ENCODE measurements around the gene FRAS1.
A peak's percentile ranks its signal among the peaks of the same experiment; 100 is the strongest.

The FRAS1 gene

DNA sequence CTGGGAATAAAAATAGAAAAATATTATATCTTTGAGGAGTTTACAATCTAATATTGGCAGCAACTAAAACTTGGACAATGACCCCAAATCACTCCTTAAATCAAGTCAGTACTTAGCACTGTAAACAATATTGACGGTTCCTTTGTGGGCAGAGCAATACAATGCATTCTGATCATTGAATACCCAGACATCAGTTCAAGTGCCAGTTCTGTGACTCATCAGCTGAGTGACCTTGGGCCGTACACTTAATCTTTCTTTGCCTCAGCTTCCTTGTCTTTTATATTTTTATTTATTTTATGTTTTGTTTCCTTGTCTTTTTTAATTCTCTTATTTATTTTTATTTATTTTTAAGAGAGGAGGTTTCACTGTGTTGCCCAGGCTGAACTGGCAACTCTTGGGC is 382.2 kb downstream of the FRAS1 start:
- no peak for DNase-seq
- Histone ChIP-seq H3K9me3 (ENCODE audit: control extremely low read depth in 1 of 5, control insufficient read depth in 4 of 5, insufficient read depth in 2 of 5, low read depth in 1 of 5, low read length in 4 of 5) (no peaks in the 10 kb centered on the region), H3K27me3 (replicated peaks in 2 of 5; ENCODE audit: control insufficient read depth in 4 of 5, insufficient read depth in 5 of 5, low read length in 4 of 5) (peaks cover 0 to 2% (median 0%) of the 10 kb centered on the region in 5 experiments), H3K4me1 (ENCODE audit: control extremely low read depth in 1 of 4, control insufficient read depth in 4 of 4, insufficient read depth in 4 of 4, low read length in 3 of 4) (no peaks in the 10 kb centered on the region), H3K4me3 (ENCODE audit: control insufficient read depth in 1 of 7, extremely low read depth in 1 of 7, insufficient read depth in 4 of 7, low read depth in 2 of 7, low read length in 6 of 7) (no peak overlapping the region), H3K27ac (ENCODE audit: insufficient read depth in 1 of 2, low read depth in 1 of 2, low read length in 2 of 2, poor library complexity in 1 of 2, severe bottlenecking in 2 of 2) (no peak overlapping the region), H3K36me3 (ENCODE audit: control insufficient read depth in 4 of 4, insufficient read depth in 4 of 4, low read length in 3 of 4) (no peaks in the 10 kb centered on the region)
- CTCF ChIA-PET, result no interaction called here
- no CpG with 5 or more reads among the region's 2 CpGs for WGBS (ENCODE audit: insufficient coverage)
- POLR2A ChIA-PET, result no interaction called here

DNA sequence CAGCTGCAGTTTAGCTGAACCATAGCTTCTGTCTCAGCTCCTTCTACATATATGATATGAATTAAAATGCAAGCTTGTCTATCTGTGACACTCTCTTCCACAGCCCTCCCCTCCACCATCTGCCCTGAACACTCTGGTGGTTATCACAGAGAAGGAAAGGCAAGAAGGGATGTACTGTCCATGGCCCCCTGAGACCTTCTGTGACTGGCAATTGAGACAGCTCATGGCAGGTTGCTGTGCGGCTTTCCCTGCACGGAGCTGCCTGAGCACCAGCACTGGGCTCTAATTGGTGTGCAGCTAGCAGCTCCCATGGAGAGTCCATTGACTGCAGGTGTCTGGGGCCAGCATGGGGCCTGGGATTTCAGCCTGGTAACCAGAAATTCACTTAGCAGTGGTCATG is 384.6 kb downstream of the FRAS1 start:
- Histone ChIP-seq H3K4me1 (ENCODE audit: control extremely low read depth in 1 of 4, control insufficient read depth in 4 of 4, insufficient read depth in 4 of 4, low read length in 3 of 4) (no peaks in the 10 kb centered on the region), H3K27ac (ENCODE audit: insufficient read depth in 1 of 2, low read depth in 1 of 2, low read length in 2 of 2, poor library complexity in 1 of 2, severe bottlenecking in 2 of 2) (no peak overlapping the region), H3K9me3 (ENCODE audit: control extremely low read depth in 1 of 5, control insufficient read depth in 4 of 5, insufficient read depth in 2 of 5, low read depth in 1 of 5, low read length in 4 of 5) (no peaks in the 10 kb centered on the region), H3K27me3 (replicated peaks in 2 of 5; ENCODE audit: control insufficient read depth in 4 of 5, insufficient read depth in 5 of 5, low read length in 4 of 5) (peaks cover 0 to 2% (median 0%) of the 10 kb centered on the region in 5 experiments), H3K4me3 (ENCODE audit: control insufficient read depth in 1 of 7, extremely low read depth in 1 of 7, insufficient read depth in 4 of 7, low read depth in 2 of 7, low read length in 6 of 7) (no peak overlapping the region), H3K36me3 (ENCODE audit: control insufficient read depth in 4 of 4, insufficient read depth in 4 of 4, low read length in 3 of 4) (no peaks in the 10 kb centered on the region)
- 95% methylated on average over 2 of the region's 2 CpGs for WGBS (ENCODE audit: insufficient coverage)
- POLR2A ChIA-PET, result no interaction called here
- DNase-seq, result no peak
- CTCF ChIA-PET, result no interaction called here

DNA sequence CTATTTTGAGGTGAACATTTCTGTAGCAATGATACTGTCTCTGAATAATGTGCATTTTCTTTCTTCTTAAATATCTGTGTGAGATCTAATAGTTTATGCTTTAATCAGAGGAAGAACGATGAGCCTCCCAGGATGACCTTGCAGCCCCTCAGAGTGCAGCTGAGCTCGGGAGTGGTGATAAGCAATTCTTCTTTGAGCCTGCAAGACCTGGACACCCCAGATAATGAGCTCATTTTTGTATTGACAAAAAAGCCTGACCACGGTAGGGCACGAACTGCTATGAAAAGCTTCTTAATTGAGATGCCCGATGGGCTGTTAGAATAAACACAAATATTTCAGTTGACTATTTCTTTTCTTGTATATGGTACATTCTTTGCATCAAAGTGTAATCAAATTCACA is 389.5 kb downstream of the FRAS1 start:
- H3K4me3 ChIP-seq (ENCODE audit: control insufficient read depth in 1 of 7, extremely low read depth in 1 of 7, insufficient read depth in 4 of 7, low read depth in 2 of 7, low read length in 6 of 7), result no peak overlapping the region
- no peaks in the 10 kb centered on the region for H3K4me1 ChIP-seq (ENCODE audit: control extremely low read depth in 1 of 4, control insufficient read depth in 4 of 4, insufficient read depth in 4 of 4, low read length in 3 of 4)
- no peaks in the 10 kb centered on the region for H3K36me3 ChIP-seq (ENCODE audit: control insufficient read depth in 4 of 4, insufficient read depth in 4 of 4, low read length in 3 of 4)
- no peak overlapping the region for H3K27ac ChIP-seq (ENCODE audit: insufficient read depth in 1 of 2, low read depth in 1 of 2, low read length in 2 of 2, poor library complexity in 1 of 2, severe bottlenecking in 2 of 2)
- WGBS (ENCODE audit: insufficient coverage), result 100% methylated on average over 2 of the region's 5 CpGs
- no peaks in the 10 kb centered on the region for H3K9me3 ChIP-seq (ENCODE audit: control extremely low read depth in 1 of 5, control insufficient read depth in 4 of 5, insufficient read depth in 2 of 5, low read depth in 1 of 5, low read length in 4 of 5)
- DNase-seq, result peak in 2 of 3 donors; percentile 10 to 36
- peaks cover 0 to 2% (median 0%) of the 10 kb centered on the region in 5 experiments for H3K27me3 ChIP-seq (replicated peaks in 2 of 5; ENCODE audit: control insufficient read depth in 4 of 5, insufficient read depth in 5 of 5, low read length in 4 of 5)
- CTCF ChIA-PET, result interaction anchor here (0.6 kb wide), 1 partner anchor 422 kb away, joined by 3 read pairs; no protein-coding TSS in a partner anchor
- POLR2A ChIA-PET, result no interaction called here

DNA sequence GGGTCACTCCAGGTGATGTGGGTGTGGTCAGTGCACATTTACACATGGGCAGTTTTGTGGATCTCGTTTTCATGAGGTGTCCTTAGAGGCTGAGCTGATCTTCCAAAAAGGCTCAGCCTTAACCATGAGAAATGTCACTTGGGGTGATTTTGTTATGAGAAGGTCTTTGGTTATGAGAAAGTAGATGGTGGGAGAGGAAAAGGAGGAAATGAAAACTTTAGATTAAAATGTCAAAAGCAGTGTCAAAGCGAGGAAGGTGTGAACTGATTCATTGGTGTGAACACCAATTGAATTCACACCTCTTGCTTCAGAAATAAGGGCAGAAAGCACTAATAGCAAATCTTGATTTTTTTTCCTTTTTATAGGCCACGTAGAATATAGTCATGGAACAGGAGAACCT is 394.3 kb downstream of the FRAS1 start:
- Histone ChIP-seq H3K27me3 (replicated peaks in 2 of 5; ENCODE audit: control insufficient read depth in 4 of 5, insufficient read depth in 5 of 5, low read length in 4 of 5) (no peaks in the 10 kb centered on the region), H3K36me3 (ENCODE audit: control insufficient read depth in 4 of 4, insufficient read depth in 4 of 4, low read length in 3 of 4) (no peaks in the 10 kb centered on the region), H3K4me1 (ENCODE audit: control extremely low read depth in 1 of 4, control insufficient read depth in 4 of 4, insufficient read depth in 4 of 4, low read length in 3 of 4) (no peaks in the 10 kb centered on the region), H3K27ac (ENCODE audit: insufficient read depth in 1 of 2, low read depth in 1 of 2, low read length in 2 of 2, poor library complexity in 1 of 2, severe bottlenecking in 2 of 2) (no peak overlapping the region), H3K4me3 (ENCODE audit: control insufficient read depth in 1 of 7, extremely low read depth in 1 of 7, insufficient read depth in 4 of 7, low read depth in 2 of 7, low read length in 6 of 7) (no peak overlapping the region), H3K9me3 (ENCODE audit: control extremely low read depth in 1 of 5, control insufficient read depth in 4 of 5, insufficient read depth in 2 of 5, low read depth in 1 of 5, low read length in 4 of 5) (no peaks in the 10 kb centered on the region)
- ChIA-PET POLR2A (no interaction called here), CTCF (no interaction called here)
- no peak for DNase-seq
- 100% methylated on average over 1 of the region's 3 CpGs for WGBS (ENCODE audit: insufficient coverage)

DNA sequence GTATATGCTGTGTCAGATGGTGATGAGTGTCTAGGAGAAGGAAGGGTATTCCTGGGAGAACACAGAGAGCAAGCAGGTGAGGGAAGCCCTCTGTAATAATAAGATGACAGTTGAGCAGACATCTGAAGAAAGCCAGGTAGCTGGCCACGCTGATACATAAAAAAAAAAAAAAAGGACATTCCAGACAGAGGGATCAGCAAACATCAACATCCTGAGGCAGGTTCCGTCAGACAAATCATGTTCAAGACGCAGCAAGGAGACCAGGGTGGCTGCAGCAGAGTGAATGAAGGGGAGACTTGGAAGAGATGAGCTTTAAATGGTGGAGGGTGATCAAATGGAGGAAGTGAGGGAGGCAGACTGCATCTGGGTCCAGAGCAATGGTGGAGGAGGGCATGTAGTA is 396.9 kb downstream of the FRAS1 start:
- Histone ChIP-seq H3K9me3 (ENCODE audit: control extremely low read depth in 1 of 5, control insufficient read depth in 4 of 5, insufficient read depth in 2 of 5, low read depth in 1 of 5, low read length in 4 of 5) (no peaks in the 10 kb centered on the region), H3K36me3 (ENCODE audit: control insufficient read depth in 4 of 4, insufficient read depth in 4 of 4, low read length in 3 of 4) (no peaks in the 10 kb centered on the region), H3K27me3 (replicated peaks in 2 of 5; ENCODE audit: control insufficient read depth in 4 of 5, insufficient read depth in 5 of 5, low read length in 4 of 5) (no peaks in the 10 kb centered on the region), H3K4me3 (ENCODE audit: control insufficient read depth in 1 of 7, extremely low read depth in 1 of 7, insufficient read depth in 4 of 7, low read depth in 2 of 7, low read length in 6 of 7) (no peak overlapping the region), H3K4me1 (ENCODE audit: control extremely low read depth in 1 of 4, control insufficient read depth in 4 of 4, insufficient read depth in 4 of 4, low read length in 3 of 4) (no peaks in the 10 kb centered on the region), H3K27ac (ENCODE audit: insufficient read depth in 1 of 2, low read depth in 1 of 2, low read length in 2 of 2, poor library complexity in 1 of 2, severe bottlenecking in 2 of 2) (no peak overlapping the region)
- WGBS (ENCODE audit: insufficient coverage), result 93% methylated on average over 1 of the region's 3 CpGs
- POLR2A ChIA-PET, result no interaction called here
- DNase-seq, result no peak
- CTCF ChIA-PET, result no interaction called here

DNA sequence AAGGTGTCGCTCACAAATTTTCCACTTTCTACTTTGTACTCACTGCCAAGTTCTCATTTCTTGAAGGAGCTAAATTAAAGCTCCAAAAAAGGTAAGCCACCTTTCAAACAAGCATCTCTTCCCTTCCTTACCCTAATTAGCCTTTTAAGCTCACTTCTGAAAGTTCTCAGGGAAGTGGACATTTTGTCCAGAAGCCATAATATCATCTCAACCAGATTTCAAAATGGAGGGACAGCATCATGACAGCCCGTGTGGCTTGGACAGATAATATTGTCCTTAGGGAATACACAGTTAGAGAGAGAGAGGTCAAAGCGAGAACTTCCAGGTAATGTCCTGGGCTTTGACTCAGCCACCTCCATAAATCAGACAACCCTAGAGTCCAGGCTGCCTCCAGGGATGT is 400.6 kb downstream of the FRAS1 start:
- POLR2A ChIA-PET, result no interaction called here
- H3K4me3 ChIP-seq (ENCODE audit: control insufficient read depth in 1 of 7, extremely low read depth in 1 of 7, insufficient read depth in 4 of 7, low read depth in 2 of 7, low read length in 6 of 7), result no peak overlapping the region
- no peak for DNase-seq
- 78% methylated on average over 3 of the region's 3 CpGs for WGBS (ENCODE audit: insufficient coverage)
- H3K4me1 ChIP-seq (ENCODE audit: control extremely low read depth in 1 of 4, control insufficient read depth in 4 of 4, insufficient read depth in 4 of 4, low read length in 3 of 4), result no peaks in the 10 kb centered on the region
- no peak overlapping the region for H3K27ac ChIP-seq (ENCODE audit: insufficient read depth in 1 of 2, low read depth in 1 of 2, low read length in 2 of 2, poor library complexity in 1 of 2, severe bottlenecking in 2 of 2)
- no peaks in the 10 kb centered on the region for H3K9me3 ChIP-seq (ENCODE audit: control extremely low read depth in 1 of 5, control insufficient read depth in 4 of 5, insufficient read depth in 2 of 5, low read depth in 1 of 5, low read length in 4 of 5)
- H3K27me3 ChIP-seq (replicated peaks in 2 of 5; ENCODE audit: control insufficient read depth in 4 of 5, insufficient read depth in 5 of 5, low read length in 4 of 5), result no peaks in the 10 kb centered on the region
- no peaks in the 10 kb centered on the region for H3K36me3 ChIP-seq (ENCODE audit: control insufficient read depth in 4 of 4, insufficient read depth in 4 of 4, low read length in 3 of 4)
- CTCF ChIA-PET, result no interaction called here

DNA sequence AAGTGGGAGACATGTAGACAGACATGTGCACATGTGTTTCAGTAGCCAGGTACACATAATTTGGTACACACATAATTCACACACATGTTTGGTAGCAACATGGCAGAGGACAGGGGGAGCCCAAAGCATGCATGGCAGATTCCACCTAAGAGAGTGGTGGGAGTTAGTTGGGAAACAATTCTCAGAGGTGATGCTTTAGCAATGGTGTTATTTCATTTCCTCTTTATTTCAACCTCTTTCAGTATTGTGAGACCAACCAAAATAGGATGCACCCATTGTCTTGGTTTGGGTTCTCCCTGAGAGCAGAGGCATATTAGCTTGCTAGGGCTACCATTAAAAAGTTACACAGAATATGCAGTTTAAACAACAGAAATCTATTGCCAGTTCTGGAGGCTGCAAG is 402.2 kb downstream of the FRAS1 start:
- H3K4me1 ChIP-seq (ENCODE audit: control extremely low read depth in 1 of 4, control insufficient read depth in 4 of 4, insufficient read depth in 4 of 4, low read length in 3 of 4), result no peaks in the 10 kb centered on the region
- H3K9me3 ChIP-seq (ENCODE audit: control extremely low read depth in 1 of 5, control insufficient read depth in 4 of 5, insufficient read depth in 2 of 5, low read depth in 1 of 5, low read length in 4 of 5), result no peaks in the 10 kb centered on the region
- H3K27me3 ChIP-seq (replicated peaks in 2 of 5; ENCODE audit: control insufficient read depth in 4 of 5, insufficient read depth in 5 of 5, low read length in 4 of 5), result no peaks in the 10 kb centered on the region
- H3K27ac ChIP-seq (ENCODE audit: insufficient read depth in 1 of 2, low read depth in 1 of 2, low read length in 2 of 2, poor library complexity in 1 of 2, severe bottlenecking in 2 of 2), result no peak overlapping the region
- no peaks in the 10 kb centered on the region for H3K36me3 ChIP-seq (ENCODE audit: control insufficient read depth in 4 of 4, insufficient read depth in 4 of 4, low read length in 3 of 4)
- no peak for DNase-seq
- POLR2A ChIA-PET, result no interaction called here
- CTCF ChIA-PET, result no interaction called here
- no peak overlapping the region for H3K4me3 ChIP-seq (ENCODE audit: control insufficient read depth in 1 of 7, extremely low read depth in 1 of 7, insufficient read depth in 4 of 7, low read depth in 2 of 7, low read length in 6 of 7)

DNA sequence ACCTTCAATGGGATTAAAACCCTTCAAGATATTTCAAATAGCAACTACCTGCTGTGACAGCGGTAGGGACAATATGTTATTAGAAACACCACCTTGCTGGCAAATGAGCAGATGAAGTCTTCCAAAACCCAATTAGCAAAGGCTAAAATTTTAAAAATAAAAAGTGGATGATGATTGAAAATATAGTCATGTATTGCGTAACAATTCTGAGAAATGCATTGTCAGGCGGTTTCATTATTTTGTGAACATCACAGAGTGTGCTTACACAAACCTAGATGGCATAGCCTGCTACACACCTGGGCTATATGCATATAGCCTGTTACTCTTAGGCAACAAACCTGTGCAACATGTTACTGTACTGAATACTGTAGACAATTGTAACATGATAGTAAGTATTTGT is 403.2 kb downstream of the FRAS1 start:
- H3K27ac ChIP-seq (ENCODE audit: insufficient read depth in 1 of 2, low read depth in 1 of 2, low read length in 2 of 2, poor library complexity in 1 of 2, severe bottlenecking in 2 of 2), result no peak overlapping the region
- WGBS (ENCODE audit: insufficient coverage), result 96% methylated on average over 3 of the region's 3 CpGs
- DNase-seq, result no peak
- ChIA-PET POLR2A (no interaction called here), CTCF (no interaction called here)
- H3K4me1 ChIP-seq (ENCODE audit: control extremely low read depth in 1 of 4, control insufficient read depth in 4 of 4, insufficient read depth in 4 of 4, low read length in 3 of 4), result no peaks in the 10 kb centered on the region
- no peak overlapping the region for H3K4me3 ChIP-seq (ENCODE audit: control insufficient read depth in 1 of 7, extremely low read depth in 1 of 7, insufficient read depth in 4 of 7, low read depth in 2 of 7, low read length in 6 of 7)
- H3K36me3 ChIP-seq (ENCODE audit: control insufficient read depth in 4 of 4, insufficient read depth in 4 of 4, low read length in 3 of 4), result no peaks in the 10 kb centered on the region
- no peaks in the 10 kb centered on the region for H3K27me3 ChIP-seq (replicated peaks in 2 of 5; ENCODE audit: control insufficient read depth in 4 of 5, insufficient read depth in 5 of 5, low read length in 4 of 5)
- H3K9me3 ChIP-seq (ENCODE audit: control extremely low read depth in 1 of 5, control insufficient read depth in 4 of 5, insufficient read depth in 2 of 5, low read depth in 1 of 5, low read length in 4 of 5), result no peaks in the 10 kb centered on the region
